ENCODE data around the gene TSHZ2. TPM values are rescaled to one million over a fixed set of nuclear protein-coding genes. Genes with fewer than 3 reads are reported as not detected.

Gene TSHZ2
- total RNA-seq, 1 donor from 2014 or later = 5.2 TPM

GRCh38 chr20:53011640-53012039 is 39.5 kb downstream of the TSHZ2 start:
- TF ChIP-seq CTCF (IDR thresholded peaks at IDR 0.05) = no peak
- intact Hi-C loops (cut with DNase I) = no loop called here
- no peak overlapping the region for H3K4me3 ChIP-seq

GRCh38 chr20:53013183-53013582 is 41.0 kb downstream of the TSHZ2 start:
- DNase-seq (no peak), ATAC-seq (no peak)
- Histone ChIP-seq H3K27me3 (no peaks in the 10 kb centered on the region), H3K9me3 (no peaks in the 10 kb centered on the region), H3K4me1 (no peaks in the 10 kb centered on the region), H3K27ac (no peak overlapping the region), H3K36me3 (no peaks in the 10 kb centered on the region), H3K4me3 (no peak overlapping the region)
- intact Hi-C loops (cut with DNase I) = no loop called here
- no peak for TF ChIP-seq CTCF (IDR thresholded peaks at IDR 0.05)

More at GRCh38 chr20:53011640-53012039, 39.5 kb downstream of the TSHZ2 start:
- no peak for ATAC-seq
- Histone ChIP-seq H3K27me3 (no peaks in the 10 kb centered on the region), H3K4me1 (no peaks in the 10 kb centered on the region), H3K9me3 (no peaks in the 10 kb centered on the region), H3K36me3 (no peaks in the 10 kb centered on the region), H3K27ac (no peak overlapping the region)
- DNase-seq = no peak

- TF ChIP-seq CTCF (IDR thresholded peaks at IDR 0.05) = no peak
- H3K4me1 ChIP-seq = no peaks in the 10 kb centered on the region
- H3K9me3 ChIP-seq = no peaks in the 10 kb centered on the region
- H3K27me3 ChIP-seq = no peaks in the 10 kb centered on the region
- no peaks in the 10 kb centered on the region for H3K36me3 ChIP-seq
- ATAC-seq = no peak
- intact Hi-C loops (cut with DNase I) = no loop called here
- no peak overlapping the region for H3K27ac ChIP-seq
- no peak for DNase-seq
- no peak overlapping the region for H3K4me3 ChIP-seq
Observed at GRCh38 chr20:53013847-53014246, 41.7 kb downstream of the TSHZ2 start.

GRCh38 chr20:53016071-53016470 is 43.9 kb downstream of the TSHZ2 start:
- Histone ChIP-seq H3K4me1 (no peaks in the 10 kb centered on the region), H3K27me3 (no peaks in the 10 kb centered on the region), H3K36me3 (no peaks in the 10 kb centered on the region), H3K4me3 (no peak overlapping the region), H3K27ac (no peak overlapping the region), H3K9me3 (no peaks in the 10 kb centered on the region)
- TF ChIP-seq CTCF (IDR thresholded peaks at IDR 0.05) = no peak
- intact Hi-C loops (cut with DNase I) = no loop called here
- DNase-seq (no peak), ATAC-seq (no peak)

- no peak for ATAC-seq
- Histone ChIP-seq H3K27ac (no peak overlapping the region), H3K4me1 (no peaks in the 10 kb centered on the region), H3K9me3 (no peaks in the 10 kb centered on the region), H3K27me3 (no peaks in the 10 kb centered on the region), H3K4me3 (no peak overlapping the region), H3K36me3 (no peaks in the 10 kb centered on the region)
- DNase-seq = no peak
- intact Hi-C loops (cut with DNase I) = no loop called here
- no peak for TF ChIP-seq CTCF (IDR thresholded peaks at IDR 0.05)
Observed at GRCh38 chr20:53016534-53017042, 44.4 kb downstream of the TSHZ2 start.

- no peak overlapping the region for H3K27ac ChIP-seq
- H3K36me3 ChIP-seq = no peaks in the 10 kb centered on the region
- DNase-seq (no peak), ATAC-seq (no peak)
- no peak overlapping the region for H3K4me3 ChIP-seq
- H3K4me1 ChIP-seq = no peaks in the 10 kb centered on the region
- H3K9me3 ChIP-seq = no peaks in the 10 kb centered on the region
- H3K27me3 ChIP-seq = no peaks in the 10 kb centered on the region
- intact Hi-C loops (cut with DNase I) = no loop called here
- no peak for TF ChIP-seq CTCF (IDR thresholded peaks at IDR 0.05)
Observed at GRCh38 chr20:53017206-53017605, 45.0 kb downstream of the TSHZ2 start.

Data from upper lobe of right lung (tissue), 1 donor.